Hepatocyte (in vitro differentiated cells): ENCODE data around the gene SLC6A2. TPM values are rescaled to one million over a fixed set of nuclear protein-coding genes. Genes with fewer than 3 reads are reported as not detected.
A peak's percentile ranks its signal among the peaks of the same experiment; 100 is the strongest.

ENCODE experiments used
- DNase-seq: peaks from one replicate; pipeline ENCODE4 v3.0.0-alpha.2; 2016; ENCODE audit warnings: low spot score
- H2AFZ ChIP-seq: fragments of 200-600 bp; sonication (generic); 2 replicates; pipeline ENCODE4 v1.6.0; 2016; ENCODE audit warnings: antibody characterized with exemption, mild to moderate bottlenecking
- H3K27ac ChIP-seq: fragments of 200-600 bp; sonication (generic); 2 replicates; pipeline ENCODE4 v1.5.1; 2016; ENCODE audit warnings: mild to moderate bottlenecking
- H3K27me3 ChIP-seq: fragments of 200-600 bp; sonication (generic); 2 replicates; pipeline ENCODE4 v1.6.1; 2016
- H3K36me3 ChIP-seq: fragments of 200-600 bp; sonication (generic); replicated peaks from 2 replicates; pipeline ENCODE4 v1.5.1; 2016; ENCODE audit warnings: low read depth; ENCODE audit not compliant: insufficient read depth
- H3K4me1 ChIP-seq: fragments of 200-600 bp; sonication (generic); 2 replicates; pipeline ENCODE4 v1.5.1; 2016; ENCODE audit warnings: mild to moderate bottlenecking, moderate library complexity; ENCODE audit not compliant: insufficient read depth
- H3K4me2 ChIP-seq: fragments of 200-600 bp; sonication (generic); 2 replicates; pipeline ENCODE4 v1.6.0; 2016
- H3K4me3 ChIP-seq: fragments of 200-600 bp; sonication (generic); 2 replicates; pipeline ENCODE4 v1.5.1; 2016; ENCODE audit warnings: mild to moderate bottlenecking
- H3K79me2 ChIP-seq: fragments of 200-600 bp; sonication (generic); 2 replicates; pipeline ENCODE4 v1.6.0; 2017; ENCODE audit warnings: mild to moderate bottlenecking
- H3K9me2 ChIP-seq: fragments of 200-600 bp; sonication (generic); replicated peaks from 2 replicates; pipeline ENCODE4 v1.6.0; 2017; ENCODE audit warnings: mild to moderate bottlenecking; ENCODE audit not compliant: insufficient read depth
- H3K9me3 ChIP-seq: fragments of 200-600 bp; sonication (generic); 2 replicates; pipeline ENCODE4 v1.5.1; 2016; ENCODE audit warnings: low read depth, mild to moderate bottlenecking
- H4K20me1 ChIP-seq: fragments of 200-600 bp; sonication (generic); 2 replicates; pipeline ENCODE4 v1.6.0; 2016; ENCODE audit warnings: mild to moderate bottlenecking; ENCODE audit not compliant: insufficient read depth, poor library complexity, severe bottlenecking
- CTCF ChIP-seq: fragments of 200-600 bp; sonication (generic); IDR thresholded peaks from 2 replicates; pipeline ENCODE4 v1.5.1; 2016; ENCODE audit warnings: antibody characterized with exemption, mild to moderate bottlenecking; ENCODE audit not compliant: poor library complexity
- EZH2 ChIP-seq: fragments of 200-600 bp; sonication (generic); IDR thresholded peaks from 2 replicates; pipeline ENCODE4 v1.6.1; 2016; ENCODE audit warnings: antibody characterized with exemption, mild to moderate bottlenecking, borderline replicate concordance
- EZH2phosphoT487 ChIP-seq: fragments of 200-600 bp; sonication (generic); IDR thresholded peaks from one replicate; pipeline ENCODE4 v1.6.1; 2018; ENCODE audit warnings: antibody characterized with exemption, mild to moderate bottlenecking, low read depth, moderate library complexity; ENCODE audit not compliant: unreplicated experiment, severe bottlenecking
- whole genome bisulfite sequencing: methylation state at CpG from one replicate; pipeline ENCODE4 v1.1.6; 2016; ENCODE audit warnings: low lambda C conversion rate; ENCODE audit errors: missing lambda C conversion rate; 5-methylcytosine and 5-hydroxymethylcytosine counted together
- polyA plus RNA-seq: library from polyadenylated mRNA; unstranded; fragments of >200 nt; fragmentation: Nextera tagmentation; extraction: Ambion mirVana; gene quantifications from 2 replicates; pipeline ENCODE4 v1.2.1, GENCODE V29; 2016
- total RNA-seq: library from RNA; depleted of rRNA; stranded (reverse); fragments of >200 nt; gene quantifications from 2 replicates; pipeline ENCODE4 v1.2.3, GENCODE V29; 2014

SLC6A2 gene
- total and polyA plus RNA-seq, 2 experiments from 2014 or later = 0.20 to 0.28 TPM

- Histone ChIP-seq H3K27ac (no peak overlapping the region), H3K4me3 (no peak overlapping the region), H3K4me1 (no peaks in the 10 kb centered on the region), H3K27me3 (peaks cover 43% of the 10 kb centered on the region), H2AFZ (no peak overlapping the region), H3K36me3 (no peaks in the 10 kb centered on the region), H3K4me2 (no peak overlapping the region), H3K79me2 (no peaks in the 10 kb centered on the region), H3K9me3 (no peaks in the 10 kb centered on the region), H4K20me1 (no peaks in the 10 kb centered on the region), H3K9me2 (no peaks in the 10 kb centered on the region)
- TF ChIP-seq EZH2 = no peak
- TF ChIP-seq CTCF = peak; percentile 3
- no peak for TF ChIP-seq EZH2phosphoT487
- DNase-seq = no peak
Observed at GRCh38 chr16:55647798-55648197, 8.0 kb upstream of the SLC6A2 start.

GRCh38 chr16:55651841-55652824 is 3.7 kb upstream of the SLC6A2 start:
- H3K79me2 ChIP-seq = no peaks in the 10 kb centered on the region
- DNase-seq = no peak
- H3K4me3 ChIP-seq = no peak overlapping the region
- H4K20me1 ChIP-seq = no peaks in the 10 kb centered on the region
- no peaks in the 10 kb centered on the region for H3K9me3 ChIP-seq
- TF ChIP-seq EZH2 (no peak), EZH2phosphoT487 (no peak), CTCF (no peak)
- no peak overlapping the region for H3K27ac ChIP-seq
- H3K4me2 ChIP-seq = no peak overlapping the region
- no peaks in the 10 kb centered on the region for H3K36me3 ChIP-seq
- H2AFZ ChIP-seq = no peak overlapping the region
- WGBS = 86% methylated on average over 10 of the region's 10 CpGs
- no peaks in the 10 kb centered on the region for H3K4me1 ChIP-seq
- H3K9me2 ChIP-seq = no peaks in the 10 kb centered on the region
- peaks cover 80% of the 10 kb centered on the region for H3K27me3 ChIP-seq

GRCh38 chr16:55653106-55653505 is 2.7 kb upstream of the SLC6A2 start:
- 93% methylated on average over 2 of the region's 2 CpGs for WGBS
- TF ChIP-seq EZH2phosphoT487 = no peak
- no peak for TF ChIP-seq EZH2
- no peak for TF ChIP-seq CTCF
- Histone ChIP-seq H4K20me1 (no peaks in the 10 kb centered on the region), H3K27me3 (peaks cover 90% of the 10 kb centered on the region), H3K9me3 (no peaks in the 10 kb centered on the region), H2AFZ (no peak overlapping the region), H3K36me3 (no peaks in the 10 kb centered on the region), H3K27ac (no peak overlapping the region), H3K4me3 (no peak overlapping the region), H3K4me1 (no peaks in the 10 kb centered on the region), H3K4me2 (no peak overlapping the region), H3K9me2 (no peaks in the 10 kb centered on the region), H3K79me2 (no peaks in the 10 kb centered on the region)
- DNase-seq = no peak
